NCI-H1930 (cell line): ENCODE data around the gene DRD5.
"Not testable (repeated sequence)": the region's sequence is repeated elsewhere in the genome, so short reads cannot be mapped to it uniquely, and the experiment has no call there.

Source experiments
- DNase-seq, 2 experiments: peaks; one replicate each; lab custom pipeline; 2025; lab: John Stamatoyannopoulos, UW

The DRD5 gene

DNA sequence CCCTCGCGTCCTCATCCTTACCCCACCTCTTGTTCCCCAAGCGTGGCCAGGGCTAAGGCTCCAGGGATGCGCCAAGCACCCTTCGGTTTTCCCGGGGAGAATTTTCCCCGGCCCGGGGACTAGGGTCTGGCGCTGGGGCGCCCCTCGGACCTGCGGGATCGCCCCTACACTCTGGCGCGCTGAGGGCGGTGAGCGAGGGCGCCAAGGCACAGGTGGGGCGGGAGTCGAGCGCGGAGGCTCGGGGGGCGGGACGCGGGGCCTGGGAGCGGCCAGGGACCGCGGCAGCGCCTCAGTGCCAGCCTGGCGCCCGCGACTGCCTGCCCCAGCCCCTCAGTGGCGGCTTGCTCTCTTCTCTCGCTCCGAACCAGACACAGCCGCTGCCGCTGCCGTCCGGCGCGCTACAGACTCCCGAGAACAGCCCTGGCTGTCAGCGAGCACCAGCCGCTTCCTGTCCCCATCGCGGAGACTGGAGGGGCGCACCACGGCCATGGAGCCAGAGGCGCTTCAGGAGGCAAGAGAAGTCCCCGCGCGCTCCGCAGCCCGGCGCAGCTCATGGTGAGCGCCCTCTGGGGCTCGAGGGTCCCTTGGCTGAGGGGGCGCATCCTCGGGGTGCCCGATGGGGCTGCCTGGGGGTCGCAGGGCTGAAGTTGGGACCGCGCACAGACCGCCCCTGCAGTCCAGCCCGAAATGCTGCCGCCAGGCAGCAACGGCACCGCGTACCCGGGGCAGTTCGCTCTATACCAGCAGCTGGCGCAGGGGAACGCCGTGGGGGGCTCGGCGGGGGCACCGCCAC lies at the start of gene DRD5:
Gene DRD5, plus strand, starts transcription at position 292 of the 793 bp plus-strand sequence. Its CDS starts 396 bp downstream, at position 688.
- DNase-seq = no peak

GRCh38 chr4:9732256-9732655 lies 49.2 kb upstream of the DRD5 start:
- not testable (repeated sequence) for DNase-seq

GRCh38 chr4:9735515-9735914 lies 45.9 kb upstream of the DRD5 start:
- DNase-seq = no peak

GRCh38 chr4:9737280-9737679 lies 44.2 kb upstream of the DRD5 start:
- not testable (repeated sequence) for DNase-seq

DNA sequence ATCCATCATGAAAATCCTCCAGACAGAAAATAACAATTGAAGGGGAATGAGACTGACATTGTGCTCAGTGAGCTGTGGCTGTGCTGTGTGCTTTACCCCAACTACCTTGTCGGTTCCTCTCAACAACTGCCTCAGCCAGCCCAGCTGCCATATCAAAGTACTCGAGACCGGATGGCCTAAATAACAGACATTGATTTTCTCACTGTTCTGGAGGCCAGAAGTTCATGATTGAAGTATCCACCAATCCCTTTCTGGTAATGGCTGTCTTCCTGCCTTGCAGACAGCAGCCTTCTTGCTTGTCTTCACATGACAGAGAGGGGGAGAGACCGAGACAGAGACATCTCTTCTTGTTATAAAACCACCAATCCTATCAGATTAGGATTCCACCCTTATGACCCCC lies 37.6 kb upstream of the DRD5 start:
- DNase-seq = not testable (repeated sequence)

DNA sequence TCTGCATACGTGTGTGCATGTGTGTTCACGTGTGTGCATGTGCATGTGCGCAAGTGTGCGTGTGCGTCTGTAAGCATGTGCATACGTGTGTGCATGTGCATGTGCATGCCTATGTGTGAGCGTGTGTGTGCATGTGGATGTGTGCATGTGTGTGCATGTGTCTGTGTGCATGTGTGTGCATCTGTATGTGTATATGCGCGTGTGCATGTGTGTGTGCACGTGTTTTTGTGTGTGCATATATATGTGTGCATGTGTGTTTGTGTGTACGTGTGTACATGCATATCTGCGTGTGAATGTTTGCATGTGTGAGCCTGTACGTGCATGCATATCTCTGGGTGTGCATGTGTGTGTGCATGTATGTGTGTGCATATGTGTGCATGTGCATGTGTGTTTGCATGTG lies 35.7 kb upstream of the DRD5 start:
- no peak for DNase-seq

DNA sequence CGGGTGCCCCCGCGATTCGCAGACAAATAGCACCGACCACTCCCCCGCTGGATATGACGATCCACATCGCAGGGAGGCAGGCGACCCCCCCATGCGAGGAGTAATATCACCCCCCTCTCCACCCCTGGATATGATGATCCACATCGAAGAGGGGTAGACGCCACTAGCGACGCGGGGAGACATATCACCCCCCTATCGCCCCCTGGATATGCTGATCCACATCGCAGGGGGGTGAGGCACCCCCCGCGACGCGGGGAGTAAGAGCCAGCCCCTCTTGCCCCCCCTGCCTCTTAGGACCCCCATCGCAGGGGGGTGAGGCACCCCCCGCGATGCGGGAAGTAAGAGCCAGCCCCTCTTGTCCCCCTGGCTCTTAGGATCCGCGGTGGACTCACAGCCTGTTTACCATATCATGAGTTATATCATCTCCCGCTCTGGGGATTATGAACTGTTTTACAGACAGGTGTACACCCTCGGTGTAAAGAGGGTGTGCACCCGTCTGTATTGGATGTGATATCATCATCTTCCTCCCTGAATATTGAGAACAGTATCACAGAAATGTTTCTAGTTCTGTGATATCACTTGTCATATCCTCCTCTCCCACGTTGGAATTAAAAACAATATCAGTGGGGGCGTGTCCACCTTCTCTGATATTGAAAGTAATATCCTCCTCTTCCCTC lies 22.7 kb upstream of the DRD5 start:
- no peak for DNase-seq

DNA sequence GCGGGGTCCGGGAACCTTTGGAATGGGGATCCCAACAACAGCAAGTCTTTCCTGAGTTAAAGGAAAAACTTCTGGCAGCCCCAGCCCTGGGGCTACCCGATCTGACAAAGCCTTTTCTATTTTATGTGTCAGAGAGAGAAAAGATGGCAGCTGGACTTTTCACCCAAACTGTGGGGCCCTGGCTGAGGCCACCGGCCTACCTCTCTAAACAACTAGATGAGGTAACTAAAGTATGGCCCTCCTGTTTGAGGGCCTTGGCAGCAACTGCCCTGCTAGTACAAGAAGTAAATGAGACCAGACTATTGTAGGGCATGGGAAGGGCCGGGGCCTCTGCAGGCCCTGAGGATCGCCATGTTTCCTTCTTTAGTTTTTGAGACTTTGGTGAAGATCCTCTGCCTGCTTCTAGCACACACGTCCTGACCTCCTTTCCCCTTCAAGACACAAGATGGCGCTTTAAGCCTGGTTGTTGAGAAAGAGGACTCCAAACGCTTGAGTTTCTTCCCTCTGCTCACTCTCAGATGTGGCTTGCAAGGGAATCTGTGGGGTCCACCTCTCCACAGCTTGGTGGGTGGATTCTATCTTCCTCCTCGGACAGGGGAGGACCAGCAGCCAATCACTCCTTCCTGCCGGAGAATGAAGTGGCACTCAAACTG lies 18.5 kb upstream of the DRD5 start:
- DNase-seq = peak; percentile 45 to 74

DNA sequence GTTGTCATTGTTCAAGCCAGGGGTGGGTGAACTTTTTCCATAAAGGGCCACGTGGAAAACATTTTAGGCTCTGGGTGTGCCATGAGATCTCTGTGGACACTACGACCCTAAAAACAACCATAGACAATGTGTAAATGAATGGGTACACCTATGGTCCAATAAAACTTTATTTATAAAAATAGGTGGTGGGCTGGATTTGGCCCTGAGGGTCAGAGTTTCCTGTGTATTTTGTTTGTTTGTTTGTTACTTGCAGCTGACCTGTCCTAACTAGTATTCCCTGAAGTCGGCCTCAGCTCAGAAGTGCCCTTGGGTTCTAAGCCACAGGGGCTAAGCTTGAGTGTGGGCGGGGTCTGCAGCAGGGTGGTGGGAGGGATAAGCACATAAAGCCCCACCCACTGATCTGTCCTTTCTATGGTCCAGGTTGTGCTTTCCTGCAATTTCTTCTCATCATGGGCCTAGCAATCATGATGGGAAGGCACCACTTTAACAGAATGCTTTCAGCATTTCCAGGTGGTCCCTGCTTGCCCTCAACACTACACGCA lies 17.2 kb upstream of the DRD5 start:
- DNase-seq = no peak

GRCh38 chr4:9765091-9765490 lies 16.3 kb upstream of the DRD5 start:
- no peak for DNase-seq

DNA sequence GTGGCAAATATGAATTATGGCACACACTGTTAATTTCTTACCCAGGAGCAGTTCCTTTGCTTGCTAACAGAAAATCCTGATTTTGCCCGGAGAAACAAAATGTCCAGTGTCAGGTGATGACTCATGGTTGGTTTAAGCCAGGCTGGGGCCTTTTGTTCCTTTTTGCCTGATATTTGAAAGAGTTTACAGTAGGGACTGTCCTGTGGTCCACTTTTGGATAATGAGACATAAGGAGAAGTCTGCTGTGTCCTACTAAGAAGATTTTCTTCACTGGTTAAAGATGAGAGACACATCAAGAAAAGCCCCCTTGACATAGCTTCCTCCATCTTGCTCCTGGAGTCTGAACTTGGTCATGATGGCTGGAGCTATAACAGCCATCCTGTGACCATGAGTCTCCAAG lies 12.1 kb upstream of the DRD5 start:
- no peak for DNase-seq

DNA sequence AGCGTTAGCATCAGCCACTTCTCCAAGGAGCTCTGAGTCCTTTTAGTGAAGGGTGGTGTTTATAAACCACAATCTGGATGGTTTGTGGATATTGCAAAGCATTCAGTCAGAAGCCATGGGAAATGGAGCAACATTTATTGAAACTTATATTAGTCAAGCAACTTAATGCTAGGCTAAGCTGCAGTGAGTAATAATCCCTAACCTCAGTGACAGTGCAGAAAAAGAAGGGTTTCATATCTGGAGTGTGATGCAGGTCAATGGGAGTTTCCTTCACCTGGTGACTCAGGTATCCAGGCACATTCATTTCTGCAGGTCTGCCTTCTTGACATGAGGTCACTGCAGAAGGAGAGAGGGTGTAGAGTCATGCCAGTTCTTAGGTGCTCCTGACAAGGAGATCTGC lies 10.4 kb upstream of the DRD5 start:
- DNase-seq = no peak

- DNase-seq = no peak
Observed at GRCh38 chr4:9773471-9773870, 8.0 kb upstream of the DRD5 start.

GRCh38 chr4:9782136-9782436 lies 652 bp downstream of the DRD5 start:
- no peak for DNase-seq

DNA sequence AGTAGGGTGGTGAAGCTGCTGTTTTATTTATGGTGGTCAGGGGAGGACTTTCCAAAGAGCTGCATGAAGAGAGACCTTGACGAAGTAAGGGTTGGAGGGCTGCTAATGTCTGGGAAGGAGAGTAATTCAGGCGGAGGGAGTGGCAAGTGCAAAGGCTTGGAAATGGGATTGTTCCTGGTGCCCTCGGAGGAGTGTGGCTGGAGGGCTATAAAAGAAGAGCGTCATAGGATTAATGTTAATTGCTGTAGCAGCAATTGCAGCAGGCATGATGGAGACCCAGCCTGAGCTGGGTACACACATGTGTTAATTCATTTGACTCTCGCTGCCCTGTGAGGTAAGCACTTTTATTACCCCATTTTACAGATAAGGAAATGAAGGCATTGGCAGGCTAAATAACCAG lies 4.5 kb downstream of the DRD5 start:
- not testable (repeated sequence) for DNase-seq

DNA sequence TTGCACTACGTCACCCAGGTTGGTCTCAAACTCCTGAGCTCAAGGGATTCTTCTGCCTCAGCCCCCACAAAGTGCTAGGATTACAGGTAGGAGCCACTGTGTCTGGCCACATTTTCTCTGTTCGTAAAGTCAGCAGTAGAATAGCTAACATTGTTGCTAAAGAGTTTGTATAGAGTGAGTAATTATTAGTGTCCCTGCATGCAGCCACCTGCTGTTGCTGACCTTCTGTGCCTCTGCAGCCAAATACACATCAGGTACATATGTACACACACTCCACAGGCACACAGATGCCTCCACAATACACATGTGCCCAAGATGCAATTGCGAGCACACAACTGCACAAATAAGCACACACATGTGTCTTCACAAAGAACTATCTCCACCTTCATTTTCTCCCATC lies 10.9 kb downstream of the DRD5 start:
- DNase-seq = no peak

DNA sequence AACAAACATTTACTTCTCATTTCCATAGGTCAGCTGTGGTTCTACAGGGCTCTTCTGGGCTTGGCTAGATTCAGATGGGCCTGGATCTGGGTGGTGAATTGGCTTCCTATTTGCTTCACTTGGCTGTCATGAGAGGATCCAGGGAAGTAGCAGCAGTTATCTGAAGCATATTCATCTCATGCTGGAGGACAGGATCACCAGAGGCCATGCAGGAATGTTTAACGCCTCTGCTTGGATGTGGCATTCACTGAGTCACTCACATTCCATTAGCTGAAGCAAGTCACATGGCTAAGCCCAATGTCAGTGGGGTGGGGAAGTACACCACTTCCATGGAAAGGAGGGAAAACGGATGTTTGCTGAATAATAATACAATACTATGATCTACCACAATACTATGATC lies 15.2 kb downstream of the DRD5 start:
- not testable (repeated sequence) for DNase-seq

- DNase-seq = no peak
Observed at GRCh38 chr4:9800848-9801247, 19.4 kb downstream of the DRD5 start.

- DNase-seq = no peak
Observed at GRCh38 chr4:9804918-9805317, 23.5 kb downstream of the DRD5 start.

DNA sequence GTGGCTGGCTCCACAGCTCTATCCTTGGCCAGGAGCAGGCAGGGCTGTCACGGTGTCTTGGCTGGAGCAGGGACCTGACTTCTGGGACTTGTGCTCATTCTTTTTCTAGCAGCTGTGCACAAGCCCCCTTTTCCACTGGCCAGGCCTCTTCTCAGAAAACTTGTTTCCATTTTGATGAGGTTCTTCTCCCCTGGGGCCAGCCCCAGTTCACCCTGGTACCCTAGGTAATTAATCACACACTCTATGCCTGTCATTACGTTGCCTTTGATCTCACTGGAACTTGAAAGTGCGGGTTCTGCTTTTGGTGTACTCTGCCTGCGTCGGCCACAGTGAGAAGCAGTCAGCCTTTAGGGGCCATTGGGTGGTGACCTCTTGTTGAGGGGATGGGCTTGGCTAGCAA lies 26.6 kb downstream of the DRD5 start:
- DNase-seq = no peak

- DNase-seq = no peak
Observed at GRCh38 chr4:9811806-9812205, 30.4 kb downstream of the DRD5 start.

DNA sequence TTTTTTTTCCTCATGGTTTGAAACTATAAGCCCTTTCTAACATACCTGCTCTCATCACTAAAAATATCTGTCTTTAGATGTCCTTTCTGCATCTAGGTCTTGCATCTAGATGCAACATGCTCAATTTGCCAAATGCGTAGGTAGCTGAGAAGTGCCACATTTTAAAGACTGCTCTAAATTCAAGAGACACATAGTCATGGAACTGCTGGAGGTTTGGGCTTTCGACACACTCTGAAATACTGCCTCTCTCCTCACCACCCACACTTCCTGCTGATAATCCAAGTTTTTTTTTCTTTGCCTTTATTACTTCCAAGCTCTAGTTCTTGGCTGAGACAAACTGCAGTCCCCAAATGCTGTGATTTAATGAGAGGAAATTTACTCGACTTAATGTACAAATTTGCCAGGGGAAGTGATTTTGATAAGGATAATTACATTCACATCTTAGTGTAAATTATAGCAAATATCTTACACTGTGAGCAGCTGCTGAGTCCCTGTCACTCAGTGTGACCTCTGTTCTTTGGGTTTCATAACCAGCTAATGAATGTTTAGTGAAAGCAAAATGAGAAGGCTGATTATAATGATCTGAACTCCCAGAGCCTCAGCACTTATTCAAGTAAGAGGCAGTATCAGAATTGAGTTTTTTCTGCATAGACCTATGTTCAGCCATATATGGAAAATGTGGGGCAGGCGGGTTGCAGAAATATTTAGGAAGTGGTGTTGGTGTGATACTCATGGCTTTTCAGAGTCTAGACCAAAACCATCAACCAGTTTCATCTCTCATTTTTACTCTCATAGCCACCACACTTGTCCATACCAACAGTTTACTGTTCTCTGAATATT lies 31.3 kb downstream of the DRD5 start:
- DNase-seq = no peak
